GM21723 (cell line): Measurements from ENCODE around the gene TMEM63B.
A peak's percentile ranks its signal among the peaks of the same experiment; 100 is the strongest.
"Not testable (repeated sequence)": the region's sequence is repeated elsewhere in the genome, so short reads cannot be mapped to it uniquely, and the experiment has no call there.

Source experiments
- ATAC-seq: cut with Tn5 transposase; IDR thresholded peaks from one replicate; pipeline ENCODE4 v1.9.1; 2021; ENCODE audit warnings: mild to moderate bottlenecking, moderate library complexity; ENCODE audit not compliant: unreplicated experiment

The TMEM63B gene

DNA sequence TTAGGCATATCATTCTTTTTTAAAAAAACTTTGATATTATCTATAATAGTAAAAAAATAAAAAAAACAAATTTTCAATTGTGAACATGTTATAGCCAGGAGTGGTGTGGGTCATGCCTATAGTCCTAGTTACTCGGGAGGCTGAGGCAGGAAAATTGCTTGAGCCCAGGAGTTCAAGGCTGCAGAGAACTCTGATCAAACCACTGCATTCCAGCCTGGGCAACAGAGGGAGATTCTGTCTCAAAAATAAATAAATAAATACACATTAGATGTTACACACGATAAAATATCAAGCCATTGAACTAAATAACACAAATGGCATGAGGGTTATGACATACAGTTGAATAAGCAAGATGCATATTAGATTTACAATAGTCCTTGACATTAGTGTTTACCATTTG lies 61.5 kb downstream of the TMEM63B start:
- ATAC-seq, result no peak

DNA sequence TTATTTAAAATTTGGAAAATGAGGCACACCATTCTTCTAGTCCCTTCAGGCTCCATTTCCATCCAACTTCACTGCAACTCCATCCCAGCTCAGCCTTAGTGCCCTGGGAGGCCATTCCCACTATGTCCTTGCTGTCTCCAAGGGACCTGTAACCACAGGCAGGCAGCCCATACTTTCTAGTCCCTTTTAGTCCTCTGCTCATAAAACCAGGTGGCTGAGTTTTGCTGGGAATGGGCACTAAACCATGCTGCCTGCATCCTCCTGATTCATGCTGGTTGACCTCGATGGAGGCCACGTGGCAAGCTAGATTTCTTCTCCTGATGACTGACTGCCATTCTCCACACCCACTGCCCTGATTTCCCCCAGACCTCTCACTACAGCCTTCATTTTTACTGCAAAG lies 61.9 kb downstream of the TMEM63B start:
- no peak for ATAC-seq

DNA sequence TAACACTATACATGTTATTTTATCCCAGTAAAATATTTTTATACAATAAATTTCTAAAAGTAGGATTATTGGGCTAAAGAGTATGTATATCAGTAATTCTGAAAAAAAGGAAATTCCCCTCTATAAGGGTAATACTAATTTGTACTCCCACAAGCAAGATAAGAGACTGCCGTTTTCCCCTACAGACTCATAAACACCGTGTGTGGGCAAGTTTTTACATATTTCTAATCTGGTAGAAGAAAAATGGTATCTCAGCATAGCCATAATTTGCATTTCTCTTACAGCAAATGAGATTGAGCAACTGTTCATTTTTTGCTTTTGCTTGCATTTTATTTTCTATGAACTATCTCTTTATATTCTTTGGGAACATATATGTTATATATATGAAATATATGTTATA lies 63.4 kb downstream of the TMEM63B start:
- ATAC-seq, result peak; percentile 81

DNA sequence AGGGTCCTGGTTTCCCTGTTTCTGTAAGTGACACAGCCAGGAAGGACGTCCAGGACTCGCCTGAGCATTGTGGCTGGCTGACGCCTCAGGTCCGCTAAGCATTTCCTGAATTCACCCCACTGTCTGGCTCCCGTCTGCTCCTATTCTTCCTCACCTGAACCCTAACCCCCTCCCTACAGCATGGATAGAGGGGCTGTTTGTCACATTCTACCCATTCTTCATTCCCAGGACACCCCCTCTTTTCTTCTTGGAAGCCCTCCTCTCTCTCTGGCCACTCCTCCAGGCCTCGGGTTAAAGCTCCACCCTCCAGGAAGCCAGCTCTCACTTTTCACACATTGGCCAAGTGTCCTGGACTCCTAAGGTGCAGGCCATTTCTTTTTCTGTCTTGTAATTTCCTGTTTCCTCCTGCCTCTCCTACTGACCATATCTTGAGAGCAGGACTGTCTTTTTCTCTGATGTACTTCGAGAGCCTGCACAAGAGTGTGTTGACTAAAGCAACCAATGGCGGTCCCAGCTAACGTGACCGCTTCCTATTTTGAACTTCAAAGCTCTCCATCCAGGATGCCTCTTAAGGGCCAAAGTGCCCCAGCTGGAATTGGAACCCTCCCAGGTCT lies 65.2 kb downstream of the TMEM63B start:
- no peak for ATAC-seq

DNA sequence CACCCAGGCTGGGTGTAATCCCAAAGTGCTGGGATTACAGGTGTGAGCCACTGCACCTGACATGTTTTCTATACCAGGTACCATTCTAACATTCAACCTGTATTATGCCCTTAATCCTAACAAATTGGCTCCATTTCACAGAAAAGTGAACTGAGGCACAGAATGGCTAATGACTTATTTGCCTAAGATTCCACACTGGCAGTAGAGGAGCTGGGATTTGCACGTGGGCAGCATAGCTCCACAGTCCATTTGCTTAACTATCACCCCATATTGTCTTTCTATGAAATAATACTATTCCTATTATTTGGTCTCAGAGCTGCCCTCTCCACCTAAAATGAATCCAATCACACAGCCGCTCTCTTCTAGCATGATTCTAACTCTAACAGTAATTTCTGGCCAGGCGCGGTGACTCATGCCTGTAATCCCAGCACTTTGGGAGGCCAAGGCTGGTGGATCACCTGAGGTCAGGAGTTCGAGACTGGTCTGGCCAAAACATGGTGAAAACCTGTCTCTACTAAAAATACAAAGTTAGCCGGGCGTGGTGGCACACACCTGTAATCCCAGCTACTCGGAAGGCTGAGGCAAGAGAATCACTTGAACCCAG lies 66.1 kb downstream of the TMEM63B start:
- ATAC-seq, result no peak

DNA sequence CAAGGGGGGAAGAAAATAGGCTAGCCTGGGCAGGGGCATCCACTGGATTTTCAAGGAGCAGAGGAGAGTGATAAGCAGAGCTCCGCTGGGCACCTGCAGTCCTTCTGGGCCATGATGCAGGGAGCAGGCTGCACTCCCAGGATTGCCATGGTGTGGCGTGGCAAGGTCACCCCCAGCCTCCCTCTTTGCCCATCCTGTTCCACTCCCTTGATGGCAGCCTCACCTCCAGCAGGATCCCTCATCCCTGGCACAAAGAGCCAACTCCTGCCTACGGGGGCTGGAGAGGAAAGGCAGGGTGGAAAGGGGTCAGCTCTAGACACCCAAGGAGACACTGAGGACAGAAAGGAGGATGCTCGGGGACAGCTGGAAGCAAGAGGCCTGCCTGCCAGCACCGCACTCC lies 67.0 kb downstream of the TMEM63B start:
- ATAC-seq, result no peak

DNA sequence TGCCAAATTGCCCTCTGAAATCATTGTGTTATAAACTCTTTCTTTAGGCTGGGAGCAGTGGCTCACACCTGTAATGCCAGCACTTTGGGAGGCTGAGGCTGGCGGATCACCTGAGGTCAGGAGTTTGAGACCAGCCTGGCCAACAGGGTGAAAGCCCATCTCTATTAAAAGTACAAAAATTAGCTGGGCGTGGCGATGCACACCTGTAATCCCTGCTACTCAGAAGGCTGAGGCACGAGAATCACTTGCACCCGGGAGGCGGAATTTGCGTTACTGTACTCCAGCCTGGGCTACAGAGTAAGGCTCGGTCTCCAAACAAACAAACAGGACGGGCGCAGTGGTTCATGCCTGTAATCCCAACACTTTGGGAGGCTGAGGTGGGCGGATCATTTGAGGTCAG lies 69.0 kb downstream of the TMEM63B start:
- not testable (repeated sequence) for ATAC-seq

DNA sequence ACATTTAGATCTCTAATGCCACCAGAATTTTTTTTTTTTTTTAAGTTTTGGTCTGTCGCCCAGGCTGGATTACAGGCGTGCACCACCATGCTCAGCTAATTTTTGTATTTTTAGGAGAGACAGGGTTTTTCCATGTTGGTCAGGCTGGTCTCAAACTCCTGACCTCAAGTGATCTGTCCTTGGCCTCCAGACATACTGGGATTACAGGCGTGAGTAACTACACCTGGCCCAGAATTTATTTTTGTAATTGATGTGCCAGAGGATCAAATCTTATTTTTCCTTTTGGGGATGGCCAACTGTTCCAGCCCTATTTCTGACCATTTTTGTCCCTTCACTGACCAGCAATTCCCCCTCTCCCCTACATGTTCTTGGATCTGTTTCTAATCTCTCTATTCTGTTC lies 71.3 kb downstream of the TMEM63B start:
- no peak for ATAC-seq

DNA sequence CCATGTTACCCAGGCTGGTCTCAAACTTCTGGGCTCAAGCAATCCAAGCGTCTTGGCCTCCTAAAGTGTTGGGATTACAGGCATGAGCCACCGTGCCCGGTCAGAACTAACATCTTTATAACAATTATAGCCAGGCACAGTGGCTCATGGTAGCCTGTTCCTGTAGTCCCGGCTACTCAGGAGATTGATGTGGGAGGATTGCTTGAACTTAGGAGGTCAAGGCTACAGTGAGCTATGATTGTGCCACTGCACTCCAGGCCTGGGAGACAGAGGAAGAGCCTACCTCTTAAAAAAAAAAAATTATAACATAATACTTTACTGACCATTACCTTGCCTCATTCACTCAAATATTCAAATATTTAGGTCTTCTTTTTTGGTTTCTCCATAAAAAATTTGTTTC lies 72.5 kb downstream of the TMEM63B start:
- ATAC-seq, result no peak

DNA sequence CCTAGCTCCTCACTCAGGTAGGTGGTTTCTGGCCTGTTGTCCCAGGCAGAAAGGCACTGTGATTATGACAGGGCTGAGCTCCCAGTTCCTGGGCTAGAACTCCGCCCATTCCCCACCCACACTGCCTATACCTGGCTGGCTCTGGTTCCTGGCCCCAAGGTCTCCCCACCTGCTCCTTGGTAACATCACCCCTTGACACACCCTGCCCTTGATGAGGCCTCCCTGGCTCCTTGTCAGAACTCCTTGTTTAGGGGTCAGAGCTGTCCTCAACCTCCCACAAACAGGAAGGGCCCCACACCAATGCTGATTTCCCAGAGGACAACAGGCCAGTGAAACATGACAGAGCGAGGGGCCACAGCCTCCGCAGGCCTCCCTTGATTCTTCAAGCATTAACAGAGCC lies 73.8 kb downstream of the TMEM63B start:
- ATAC-seq, result no peak

DNA sequence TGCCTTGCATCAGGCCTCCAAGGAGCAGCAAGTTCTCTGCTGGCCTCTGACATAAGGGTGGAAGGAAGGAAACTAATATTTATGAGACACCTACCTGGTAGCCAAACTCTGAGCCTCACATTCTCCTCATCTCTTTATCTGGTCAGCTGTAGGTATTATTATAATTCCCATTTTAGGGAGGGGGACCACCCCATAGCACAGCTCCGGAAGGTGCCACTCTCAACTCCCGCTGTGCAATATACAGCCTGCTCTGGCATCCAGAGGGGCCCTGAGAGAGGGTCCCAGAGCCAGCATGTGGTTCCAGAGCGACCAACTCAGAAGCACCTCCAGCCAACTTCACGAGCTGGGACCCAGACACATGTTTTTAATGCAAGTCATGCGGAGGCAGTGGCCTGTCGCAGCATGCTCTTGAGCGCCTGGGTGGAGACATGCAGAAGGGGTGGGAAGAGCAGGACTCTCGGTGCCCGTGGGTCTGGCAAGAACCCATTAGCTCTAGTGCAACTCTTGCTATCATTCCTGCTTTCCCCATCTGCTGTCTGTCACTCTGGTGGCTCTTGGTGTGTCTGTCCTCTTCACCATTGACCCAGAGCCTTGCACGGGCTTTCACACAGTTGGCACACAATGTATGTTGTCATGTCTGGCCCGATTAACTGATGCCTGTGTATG lies 74.4 kb downstream of the TMEM63B start:
- no peak for ATAC-seq

DNA sequence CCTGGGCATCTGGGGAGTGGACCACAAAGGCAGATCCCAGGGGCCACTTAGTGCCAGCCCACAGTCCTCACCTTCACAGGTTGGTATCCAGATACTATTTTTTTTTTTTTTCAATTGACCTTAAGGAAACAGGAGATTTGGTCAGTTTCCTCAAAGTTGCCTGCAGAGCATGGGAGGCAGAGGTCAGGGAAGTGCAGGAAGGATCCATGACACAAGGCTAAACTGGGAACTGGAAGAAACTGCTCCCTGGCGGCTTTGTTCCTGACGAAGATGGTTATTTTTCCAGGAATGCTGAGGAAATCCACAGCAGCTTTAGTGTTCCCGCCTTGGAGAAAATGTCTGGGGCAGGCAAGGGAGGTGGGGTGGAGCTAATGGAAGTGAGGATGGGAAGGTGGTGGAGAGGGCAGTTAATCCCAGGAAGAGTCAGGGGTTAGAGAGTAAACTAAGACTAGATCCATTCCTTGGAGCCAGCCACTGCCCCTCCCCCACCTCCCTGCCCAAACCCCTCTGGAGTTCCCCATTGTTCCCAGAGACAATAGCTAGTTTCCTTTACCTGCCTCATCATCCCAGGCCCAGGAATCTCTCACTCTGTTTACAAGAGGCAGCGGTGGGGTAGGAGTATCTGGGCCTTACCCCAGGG lies 75.1 kb downstream of the TMEM63B start:
- no peak for ATAC-seq

DNA sequence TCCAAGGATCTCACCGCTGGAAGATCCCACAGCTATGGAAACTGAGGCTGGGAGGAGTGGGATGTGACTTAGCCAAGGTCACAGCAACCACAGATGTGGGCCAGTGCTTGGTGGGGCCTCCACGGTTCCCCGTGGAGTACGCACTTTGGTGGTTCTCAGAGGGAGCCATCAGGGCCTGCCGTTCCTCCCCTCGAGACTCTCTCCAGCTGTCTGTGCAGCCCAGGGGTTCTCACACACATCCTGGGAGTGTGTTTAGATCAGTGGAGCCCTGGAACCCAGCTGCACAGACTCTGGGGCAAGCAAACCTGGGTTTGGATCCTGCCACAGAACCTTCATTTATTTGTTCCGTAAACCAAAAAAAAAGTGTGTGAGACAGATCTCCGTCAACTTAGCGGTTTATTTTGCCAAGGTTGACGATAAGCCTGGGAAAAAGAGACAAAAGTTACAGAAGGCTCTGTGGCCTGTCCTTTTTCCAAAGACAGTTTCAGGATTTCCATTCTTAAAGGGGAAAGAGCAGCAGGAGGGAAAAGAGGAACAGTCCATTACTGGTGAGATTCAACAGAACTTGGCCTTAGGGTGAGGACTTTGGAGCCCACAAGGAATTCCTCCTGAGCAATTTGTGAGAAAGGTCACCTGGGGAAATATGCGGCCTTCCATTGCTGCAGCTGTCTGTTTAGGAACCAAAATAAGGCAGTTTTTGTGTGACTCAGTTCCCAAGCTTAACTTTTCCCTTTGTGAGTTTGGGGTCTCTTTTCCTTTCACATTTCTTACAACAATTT lies 75.8 kb downstream of the TMEM63B start:
- ATAC-seq, result no peak

DNA sequence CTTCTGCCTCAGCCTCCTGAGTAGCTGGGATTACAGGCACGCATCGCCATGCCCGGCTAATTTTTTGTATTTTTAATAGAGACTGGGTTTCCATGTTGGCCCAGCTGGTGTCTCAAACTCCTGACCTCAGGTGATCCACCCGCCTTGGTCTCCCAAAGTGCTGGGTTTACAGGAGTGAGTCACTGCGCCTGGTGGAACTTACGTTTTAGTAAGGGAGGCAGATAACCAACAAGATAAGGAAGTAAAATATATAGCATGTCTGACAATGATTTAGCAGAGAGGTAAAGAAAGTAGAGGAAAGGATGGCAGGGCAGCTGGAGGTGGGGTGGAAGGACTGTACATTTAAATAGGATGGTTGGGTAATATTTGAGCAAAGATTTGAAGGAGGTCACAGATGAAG lies 76.6 kb downstream of the TMEM63B start:
- no peak for ATAC-seq
